ENCODE measurements around the gene APLP2. TPM values are rescaled to one million over a fixed set of nuclear protein-coding genes. Genes with fewer than 3 reads are reported as not detected.
A peak's percentile ranks its signal among the peaks of the same experiment; 100 is the strongest.

APLP2 gene
- total and polyA plus RNA-seq, 9 of the 15 experiments (the other 6 are each of a cell fraction or from before 2014, with no cell fraction given) = 17.4 to 164 (median 118) TPM

- TF ChIP-seq YY1 (IDR thresholded peaks at IDR 0.05; ENCODE audit: borderline replicate concordance in 1 of 3, control insufficient read depth in 1 of 3, extremely low read depth in 1 of 3, insufficient read depth in 3 of 3, insufficient read length in 1 of 3, insufficient replicate concordance in 2 of 3, low read depth in 1 of 3, low read length in 2 of 3) (no peak), SP1 (CRISPR knock-in tag; IDR thresholded peaks at IDR 0.05) (no peak), FOXJ2 (tag; IDR thresholded peaks at IDR 0.05) (no peak), SIN3B (IDR thresholded peaks at IDR 0.05; ENCODE audit: low read depth) (no peak), ZNF586 (CRISPR knock-in tag; conservative IDR thresholded peaks at IDR 0.05) (no peak), EGR1 (conservative IDR thresholded peaks at IDR 0.05) (no peak), ZNF354B (CRISPR knock-in tag; IDR thresholded peaks at IDR 0.05) (no peak), TCF7 (IDR thresholded peaks at IDR 0.05; ENCODE audit: borderline replicate concordance) (no peak)
Measured at GRCh38 chr11:130133716-130134115, 64.0 kb downstream of the APLP2 start (continued).

DNA sequence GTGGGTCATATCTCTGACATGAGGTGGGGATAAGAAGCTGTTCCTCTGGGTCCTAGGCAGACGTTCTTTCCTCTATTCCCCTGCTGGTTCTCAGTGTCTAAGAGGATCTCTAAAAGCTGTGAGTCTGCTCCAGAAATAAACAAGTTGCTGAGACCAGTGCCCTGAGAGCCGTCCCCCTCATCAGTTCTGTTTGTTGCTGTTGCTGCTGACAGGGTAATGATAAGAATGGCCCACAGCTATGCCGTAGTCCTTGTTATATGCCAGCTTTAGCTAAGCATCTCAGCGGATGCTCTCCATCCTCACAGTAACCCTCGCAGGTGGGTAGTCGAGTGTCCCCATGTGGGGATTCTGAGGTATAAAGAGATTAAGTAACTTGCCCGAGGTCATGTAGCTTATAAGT, 66.4 kb downstream of the APLP2 start:
- Histone ChIP-seq H3K27me3 (ENCODE audit: control insufficient read depth in 2 of 2, insufficient read depth in 2 of 2, low read length in 2 of 2) (no peaks in the 10 kb centered on the region), H3K9ac (ENCODE audit: insufficient read depth in 1 of 2, low read depth in 2 of 2, low read length in 2 of 2) (no peak overlapping the region), H3K27ac (ENCODE audit: extremely low read depth, low read depth, low read length) (no peak overlapping the region), H3K4me2 (ENCODE audit: insufficient read depth, low read length) (no peak overlapping the region), H3K4me1 (replicated peaks in 1 of 2; ENCODE audit: control insufficient read depth in 2 of 2, insufficient read depth in 2 of 2, low read length in 2 of 2) (peaks cover 0 to 2% of the 10 kb centered on the region in 2 experiments; a peak in 1 of 5 replicates), H3K4me3 (no peak overlapping the region), H3K79me2 (ENCODE audit: control insufficient read depth, insufficient read depth, low read length) (no peaks in the 10 kb centered on the region; the same call in 2 of the 3 replicates), H3K36me3 (ENCODE audit: control insufficient read depth, insufficient read depth, low read length) (peaks cover 89% of the 10 kb centered on the region), H3K9me3 (replicated peaks; ENCODE audit: control insufficient read depth, insufficient read depth, low read depth, low read length) (no peaks in the 10 kb centered on the region), H2AFZ (ENCODE audit: low read depth, low read length) (no peak overlapping the region), H4K20me1 (replicated peaks; ENCODE audit: control insufficient read depth, insufficient read depth, low read length) (no peaks in the 10 kb centered on the region), H3K9me1 (ENCODE audit: control insufficient read depth, insufficient read depth, low read length) (no peaks in the 10 kb centered on the region)
- peak; percentile 26 for FAIRE-seq
- BruUV-seq (replicated peaks) = no TSS peak
- 77% methylated on average over 7 of the region's 7 CpGs for WGBS (ENCODE audit: insufficient coverage, low coverage, missing lambda C conversion rate)
- DNase-seq (ENCODE audit: extremely low read depth in 1 of 4, low spot score in 3 of 4) = no peak
- CTCF ChIA-PET (ENCODE audit: low intra/inter-chr PET ratio) = no interaction called here
- ATAC-seq = no peak
- no peak for TF ChIP-seq HMGN3 (IDR thresholded peaks at IDR 0.05; ENCODE audit: borderline replicate concordance, extremely low read depth, insufficient read length, low read depth, low read length)
- POLR2A ChIA-PET = interaction anchor here (0.6 to 1.1 kb wide), 4 partner anchors 9 to 148 kb away, joined by 3 to 4 read pairs (median 3); no protein-coding TSS in a partner anchor
- intact Hi-C loops (cut with micrococcal nuclease) = loop anchor here (10.0 kb wide), 1 partner anchor 351 kb away; no protein-coding TSS in a partner anchor
- in situ Hi-C loops (cut with MboI) = no loop called here
